ENCODE results near the gene C3orf49. TPM values are rescaled to one million over a fixed set of nuclear protein-coding genes. Genes with fewer than 3 reads are reported as not detected.

Gene C3orf49
- total RNA-seq, 1 experiment from 2014 or later, result not detected

DNA sequence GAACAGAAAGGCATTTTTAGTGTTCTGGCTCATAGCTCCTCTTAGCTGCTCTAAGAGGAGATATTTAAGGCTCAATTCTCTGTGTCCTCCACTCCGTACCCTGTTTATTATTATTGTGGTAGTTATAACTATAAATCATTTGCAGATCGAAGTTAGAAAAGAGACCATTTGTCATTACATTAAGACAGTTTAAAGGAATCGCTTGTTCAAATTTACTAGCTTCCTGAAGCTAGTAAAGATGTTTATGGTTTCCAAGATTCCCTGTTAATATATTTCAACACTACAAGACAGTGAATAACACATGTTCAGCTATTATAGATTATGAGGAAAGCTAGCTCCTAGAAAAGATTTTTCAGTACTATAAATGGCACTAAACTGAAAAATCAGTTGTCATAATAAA lies 57.2 kb downstream of the C3orf49 start:
- POLR2A ChIA-PET, result no interaction called here

More for the DNA sequence above, 57.2 kb downstream of the C3orf49 start:
- H3K9ac ChIP-seq (ENCODE audit: low read length), result no peak overlapping the region
- BruUV-seq (replicated peaks), result no TSS peak
- H3K27ac ChIP-seq (ENCODE audit: low read depth, low read length), result no peak overlapping the region
- H3K4me2 ChIP-seq (ENCODE audit: low read length), result no peak overlapping the region
- intact Hi-C loops (cut with micrococcal nuclease), result no loop called here
- H2AFZ ChIP-seq (ENCODE audit: low read depth, low read length, poor library complexity, severe bottlenecking), result no peak overlapping the region
- H3K27me3 ChIP-seq (ENCODE audit: insufficient read depth, low read length), result no peaks in the 10 kb centered on the region
- RAD21 ChIA-PET (ENCODE audit: low non-redundant PET in 1 of 2, low total read pairs in 2 of 2, uncharacterized antibody in 2 of 2, unreplicated experiment in 2 of 2), result no interaction called here
- DNase-seq (ENCODE audit: low read depth, low spot score), result no peak
- peaks cover 13 to 14% of the 10 kb centered on the region in 2 experiments for H3K4me1 ChIP-seq (ENCODE audit: control insufficient read depth in 1 of 2, insufficient read depth in 2 of 2, low read length in 2 of 2)
- no peak for ATAC-seq
- no peak overlapping the region for H3K4me3 ChIP-seq (replicated peaks in 1 of 2; ENCODE audit: low read depth in 1 of 2, low read length in 2 of 2)
- H3K9me2 ChIP-seq (ENCODE audit: insufficient read depth), result no peaks in the 10 kb centered on the region
- H3K36me3 ChIP-seq (ENCODE audit: control insufficient read depth in 1 of 2, insufficient read depth in 2 of 2, low read length in 2 of 2), result no peaks in the 10 kb centered on the region
- no peaks in the 10 kb centered on the region for H3K9me3 ChIP-seq (ENCODE audit: control insufficient read depth in 1 of 2, insufficient read depth in 1 of 2, low read depth in 1 of 2, low read length in 2 of 2)
- H3K79me2 ChIP-seq (ENCODE audit: insufficient read depth, low read length), result peaks cover 72% of the 10 kb centered on the region
- peaks cover 5% of the 10 kb centered on the region; the same call in 1 of the 2 replicates for H4K20me1 ChIP-seq (ENCODE audit: insufficient read depth)
- TF ChIP-seq, protein P1, sequence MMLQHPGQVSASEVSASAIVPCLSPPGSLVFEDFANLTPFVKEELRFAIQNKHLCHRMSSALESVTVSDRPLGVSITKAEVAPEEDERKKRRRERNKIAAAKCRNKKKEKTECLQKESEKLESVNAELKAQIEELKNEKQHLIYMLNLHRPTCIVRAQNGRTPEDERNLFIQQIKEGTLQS (IDR thresholded peaks at IDR 0.05), result no peak
- TF ChIP-seq RAD21 (IDR thresholded peaks at IDR 0.05; ENCODE audit: low read depth) (no peak), ZNF274 (IDR thresholded peaks at IDR 0.05; ENCODE audit: low read depth, low read length) (no peak), SP1 (IDR thresholded peaks at IDR 0.05; ENCODE audit: low read depth) (no peak), EGR1 (IDR thresholded peaks at IDR 0.05; ENCODE audit: low read depth) (no peak), JUND (IDR thresholded peaks at IDR 0.05) (no peak), TCF7L2 (IDR thresholded peaks at IDR 0.05; ENCODE audit: borderline replicate concordance, extremely low read depth, insufficient read depth, insufficient read length) (no peak), ZFX (IDR thresholded peaks at IDR 0.05) (no peak), EZH2 (IDR thresholded peaks at IDR 0.05) (no peak)
- TF ChIP-seq, protein P2, sequence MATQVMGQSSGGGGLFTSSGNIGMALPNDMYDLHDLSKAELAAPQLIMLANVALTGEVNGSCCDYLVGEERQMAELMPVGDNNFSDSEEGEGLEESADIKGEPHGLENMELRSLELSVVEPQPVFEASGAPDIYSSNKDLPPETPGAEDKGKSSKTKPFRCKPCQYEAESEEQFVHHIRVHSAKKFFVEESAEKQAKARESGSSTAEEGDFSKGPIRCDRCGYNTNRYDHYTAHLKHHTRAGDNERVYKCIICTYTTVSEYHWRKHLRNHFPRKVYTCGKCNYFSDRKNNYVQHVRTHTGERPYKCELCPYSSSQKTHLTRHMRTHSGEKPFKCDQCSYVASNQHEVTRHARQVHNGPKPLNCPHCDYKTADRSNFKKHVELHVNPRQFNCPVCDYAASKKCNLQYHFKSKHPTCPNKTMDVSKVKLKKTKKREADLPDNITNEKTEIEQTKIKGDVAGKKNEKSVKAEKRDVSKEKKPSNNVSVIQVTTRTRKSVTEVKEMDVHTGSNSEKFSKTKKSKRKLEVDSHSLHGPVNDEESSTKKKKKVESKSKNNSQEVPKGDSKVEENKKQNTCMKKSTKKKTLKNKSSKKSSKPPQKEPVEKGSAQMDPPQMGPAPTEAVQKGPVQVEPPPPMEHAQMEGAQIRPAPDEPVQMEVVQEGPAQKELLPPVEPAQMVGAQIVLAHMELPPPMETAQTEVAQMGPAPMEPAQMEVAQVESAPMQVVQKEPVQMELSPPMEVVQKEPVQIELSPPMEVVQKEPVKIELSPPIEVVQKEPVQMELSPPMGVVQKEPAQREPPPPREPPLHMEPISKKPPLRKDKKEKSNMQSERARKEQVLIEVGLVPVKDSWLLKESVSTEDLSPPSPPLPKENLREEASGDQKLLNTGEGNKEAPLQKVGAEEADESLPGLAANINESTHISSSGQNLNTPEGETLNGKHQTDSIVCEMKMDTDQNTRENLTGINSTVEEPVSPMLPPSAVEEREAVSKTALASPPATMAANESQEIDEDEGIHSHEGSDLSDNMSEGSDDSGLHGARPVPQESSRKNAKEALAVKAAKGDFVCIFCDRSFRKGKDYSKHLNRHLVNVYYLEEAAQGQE (IDR thresholded peaks at IDR 0.05; ENCODE audit: low read depth), result no peak
- CTCF ChIA-PET, result no interaction called here
